Kidney epithelial cell (primary cell): Measurements from ENCODE around the gene PSD. TPM values are rescaled to one million over a fixed set of nuclear protein-coding genes. Genes with fewer than 3 reads are reported as not detected.

Experiments used
- DNase-seq: peaks from one replicate; pipeline ENCODE4 v3.0.0-alpha.2; 2010; ENCODE audit warnings: low read depth
- H3K27me3 ChIP-seq: 2 replicates; pipeline ENCODE4 v1.6.0; 2011; ENCODE audit warnings: low read length; ENCODE audit not compliant: control insufficient read depth, insufficient read depth
- H3K36me3 ChIP-seq: 2 replicates; pipeline ENCODE4 v1.5.1; 2011; ENCODE audit warnings: low read length; ENCODE audit not compliant: control insufficient read depth, insufficient read depth
- H3K4me3 ChIP-seq: 2 replicates; pipeline ENCODE4 v1.5.1; 2011; ENCODE audit warnings: low read depth, mild to moderate bottlenecking, control low read depth, low read length
- total RNA-seq: library from RNA; depleted of rRNA; stranded (reverse); fragments of >200 nt; gene quantifications from 2 replicates; pipeline ENCODE4 v1.2.3, GENCODE V29; 2015
- TF ChIP-seq, protein P1 (sequence below): IDR thresholded peaks from 2 replicates; pipeline ENCODE4 v1.5.1; 2011; ENCODE audit warnings: mild to moderate bottlenecking, moderate library complexity, low read length, control low read depth, inconsistent platforms; ENCODE audit not compliant: insufficient read depth, poor library complexity, severe bottlenecking

PSD gene
- total RNA-seq, 1 donor from 2014 or later = 2.0 TPM

DNA sequence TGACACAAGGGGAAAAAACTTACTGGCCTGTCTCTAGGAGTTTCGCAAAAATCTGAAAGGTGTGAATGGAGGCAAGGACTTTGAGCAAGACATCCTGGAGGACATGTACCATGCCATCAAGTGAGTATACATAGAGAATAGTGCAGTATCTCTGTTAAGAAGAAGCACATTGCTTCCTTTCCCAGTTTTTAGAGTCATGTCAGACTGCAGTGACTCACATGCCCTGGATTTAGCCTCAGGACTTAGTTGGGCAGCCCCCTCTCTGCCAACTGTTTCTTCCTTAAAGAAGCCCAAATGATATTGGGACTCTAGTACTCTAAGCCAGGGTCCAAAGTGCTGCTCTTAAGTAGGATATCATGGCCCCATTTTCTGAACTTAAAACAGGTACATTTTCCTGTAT, 51.1 kb downstream of the PSD start:
- Histone ChIP-seq H3K27me3 (no peaks in the 10 kb centered on the region), H3K36me3 (peaks cover 11% of the 10 kb centered on the region)
- no peak for DNase-seq

DNA sequence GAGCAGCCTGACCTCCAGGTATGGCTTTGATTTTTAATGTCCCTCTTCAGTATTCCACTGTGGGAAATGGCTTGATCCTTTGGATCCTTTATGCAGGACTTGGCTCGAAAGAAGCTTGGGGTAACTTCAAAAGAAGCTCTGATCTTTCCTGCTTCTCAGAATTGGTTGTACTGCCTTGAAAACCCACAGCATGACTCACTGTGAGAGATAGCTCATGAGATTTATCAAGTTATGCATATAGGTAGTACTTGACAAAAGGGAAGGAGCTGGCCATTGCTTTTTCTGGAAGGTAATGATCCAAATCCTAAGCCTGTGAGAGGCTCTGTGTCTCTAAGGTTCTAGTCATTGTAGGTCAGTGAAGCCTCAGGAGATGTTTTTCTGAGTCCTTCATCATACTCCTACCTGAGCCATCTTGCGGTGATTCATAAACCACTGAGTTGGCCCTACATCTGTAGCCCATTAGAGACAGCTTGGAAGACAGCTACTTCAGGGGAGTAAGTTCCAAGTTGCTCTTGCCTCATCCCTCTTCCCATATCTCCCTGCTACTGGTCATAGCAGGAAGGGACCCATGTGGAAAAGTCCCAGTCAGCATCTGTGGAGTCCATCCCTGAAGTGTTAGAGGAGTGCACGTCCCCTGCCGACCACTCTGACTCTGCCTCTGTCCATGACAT, 59.7 kb downstream of the PSD start:
- DNase-seq = no peak
- Histone ChIP-seq H3K27me3 (no peaks in the 10 kb centered on the region), H3K36me3 (peaks cover 4% of the 10 kb centered on the region), H3K4me3 (no peak overlapping the region)
- TF ChIP-seq, protein P1, sequence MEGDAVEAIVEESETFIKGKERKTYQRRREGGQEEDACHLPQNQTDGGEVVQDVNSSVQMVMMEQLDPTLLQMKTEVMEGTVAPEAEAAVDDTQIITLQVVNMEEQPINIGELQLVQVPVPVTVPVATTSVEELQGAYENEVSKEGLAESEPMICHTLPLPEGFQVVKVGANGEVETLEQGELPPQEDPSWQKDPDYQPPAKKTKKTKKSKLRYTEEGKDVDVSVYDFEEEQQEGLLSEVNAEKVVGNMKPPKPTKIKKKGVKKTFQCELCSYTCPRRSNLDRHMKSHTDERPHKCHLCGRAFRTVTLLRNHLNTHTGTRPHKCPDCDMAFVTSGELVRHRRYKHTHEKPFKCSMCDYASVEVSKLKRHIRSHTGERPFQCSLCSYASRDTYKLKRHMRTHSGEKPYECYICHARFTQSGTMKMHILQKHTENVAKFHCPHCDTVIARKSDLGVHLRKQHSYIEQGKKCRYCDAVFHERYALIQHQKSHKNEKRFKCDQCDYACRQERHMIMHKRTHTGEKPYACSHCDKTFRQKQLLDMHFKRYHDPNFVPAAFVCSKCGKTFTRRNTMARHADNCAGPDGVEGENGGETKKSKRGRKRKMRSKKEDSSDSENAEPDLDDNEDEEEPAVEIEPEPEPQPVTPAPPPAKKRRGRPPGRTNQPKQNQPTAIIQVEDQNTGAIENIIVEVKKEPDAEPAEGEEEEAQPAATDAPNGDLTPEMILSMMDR = no peak

More for the DNA sequence above, 51.1 kb downstream of the PSD start:
- TF ChIP-seq, protein P1 = no peak
- no peak overlapping the region for H3K4me3 ChIP-seq

DNA sequence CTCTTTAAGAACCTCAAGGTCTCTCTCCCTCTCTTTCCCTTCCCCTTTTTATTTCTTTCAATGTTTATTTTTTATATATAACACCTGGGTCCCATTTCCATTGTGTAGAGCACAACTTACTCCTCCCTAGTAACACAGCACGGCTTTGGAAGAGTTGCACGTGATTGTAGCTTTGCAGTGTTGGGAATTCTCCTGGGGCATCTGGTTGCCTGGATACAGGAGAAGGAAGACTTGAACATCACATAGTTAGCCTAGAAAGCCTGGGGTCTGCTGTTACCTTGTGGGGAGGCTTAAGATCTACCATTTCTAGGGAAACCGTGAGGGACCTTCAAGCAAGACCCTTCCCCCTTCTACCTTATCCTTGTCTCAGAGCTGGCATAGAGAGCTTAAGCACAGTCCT, 64.1 kb downstream of the PSD start:
- H3K4me3 ChIP-seq = no peak overlapping the region
- DNase-seq = no peak
- H3K36me3 ChIP-seq = peaks cover 4% of the 10 kb centered on the region
- TF ChIP-seq, protein P1 = no peak
- no peaks in the 10 kb centered on the region for H3K27me3 ChIP-seq

Other genes with a start within 250 kb of the PSD start
- 0.55 and 1.1 TPM in 2 replicates for gene ELOVL3, start 192.5 kb downstream of the PSD start, total RNA-seq
- gene PITX3, start 177.3 kb downstream of the PSD start, total RNA-seq = 0.14 and 0.21 TPM in 2 replicates
- gene GBF1, start 173.3 kb downstream of the PSD start, total RNA-seq = 36.7 and 40.9 TPM in 2 replicates
- 83.6 and 90.9 TPM in 2 replicates for gene NFKB2, start 23.1 kb downstream of the PSD start, total RNA-seq
- gene FBXL15, start 2.1 kb upstream of the PSD start, total RNA-seq = 20.6 and 26.6 TPM in 2 replicates
- 93.9 and 132 TPM in 2 replicates for gene CUEDC2, start 13.8 kb upstream of the PSD start, total RNA-seq
- 3.2 and 6.9 TPM in 2 replicates for gene C10orf95, start 32.8 kb upstream of the PSD start, total RNA-seq
- 151 and 165 TPM in 2 replicates for gene ACTR1A, start 83.9 kb upstream of the PSD start, total RNA-seq
- gene SUFU, start 85.2 kb upstream of the PSD start, total RNA-seq = 8.9 and 10.6 TPM in 2 replicates
- 393 and 426 TPM in 2 replicates for gene TRIM8, start 225.7 kb upstream of the PSD start, total RNA-seq